DMS153 treated with DMSO at 0.1 percent for 48 hours (cell line): ENCODE measurements around the gene GPR6.

Experiments used
- DNase-seq: peaks from one replicate; lab custom pipeline; 2025; ENCODE audit not compliant: unreplicated experiment; lab: John Stamatoyannopoulos, UW

GPR6 gene

DNA sequence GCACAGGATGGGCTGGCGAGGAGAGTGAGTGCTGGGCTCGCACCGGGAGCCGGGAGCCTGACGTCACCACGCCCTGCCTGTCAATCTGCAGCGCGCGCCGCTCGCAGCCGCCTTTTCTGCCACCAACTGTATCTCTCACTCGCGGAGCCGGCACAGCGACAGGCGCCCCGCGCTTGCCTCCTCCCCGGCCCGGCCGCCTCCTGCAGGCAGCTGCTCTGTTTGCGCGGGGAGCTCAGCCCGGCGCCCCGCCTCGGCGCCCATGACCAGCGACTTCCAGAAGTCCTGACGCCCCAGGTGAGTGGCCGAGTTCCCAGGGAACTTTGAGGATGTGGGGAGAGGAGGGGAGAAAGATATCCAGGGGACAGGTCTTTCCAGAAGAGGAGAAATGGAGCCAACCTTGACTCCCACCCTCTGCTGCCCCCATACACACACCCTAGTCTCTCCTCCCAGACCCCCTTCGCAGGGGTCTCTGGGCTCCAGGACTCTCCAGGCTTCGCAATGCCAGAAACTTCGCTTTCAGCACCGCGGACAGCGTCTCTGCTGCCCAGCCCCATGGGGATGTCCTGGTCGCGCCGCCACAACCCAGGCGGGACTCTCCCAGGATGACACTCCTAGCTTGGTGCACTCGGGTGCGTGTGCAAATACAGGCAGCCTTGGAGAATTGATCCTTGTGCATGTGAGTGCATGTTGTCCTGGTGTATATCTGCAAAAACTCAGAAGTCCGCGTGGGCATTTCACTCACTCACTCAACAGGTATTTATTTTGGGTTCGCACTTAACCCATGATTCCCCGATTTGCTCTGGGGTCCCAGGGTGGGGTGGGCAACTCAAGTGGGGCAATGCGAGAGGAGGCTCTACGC lies at the start of gene GPR6:
Gene GPR6, plus strand, starts transcription at position 138 of the 859 bp plus-strand sequence. CDS start 802 bp downstream, outside the sequence.
- peak; percentile 70 for DNase-seq

- DNase-seq = no peak
Observed at GRCh38 chr6:109934293-109934692, 43.8 kb upstream of the GPR6 start.

- DNase-seq = no peak
Observed at GRCh38 chr6:109939654-109940053, 38.5 kb upstream of the GPR6 start.

GRCh38 chr6:109944448-109944847 lies 33.7 kb upstream of the GPR6 start:
- DNase-seq = no peak

DNA sequence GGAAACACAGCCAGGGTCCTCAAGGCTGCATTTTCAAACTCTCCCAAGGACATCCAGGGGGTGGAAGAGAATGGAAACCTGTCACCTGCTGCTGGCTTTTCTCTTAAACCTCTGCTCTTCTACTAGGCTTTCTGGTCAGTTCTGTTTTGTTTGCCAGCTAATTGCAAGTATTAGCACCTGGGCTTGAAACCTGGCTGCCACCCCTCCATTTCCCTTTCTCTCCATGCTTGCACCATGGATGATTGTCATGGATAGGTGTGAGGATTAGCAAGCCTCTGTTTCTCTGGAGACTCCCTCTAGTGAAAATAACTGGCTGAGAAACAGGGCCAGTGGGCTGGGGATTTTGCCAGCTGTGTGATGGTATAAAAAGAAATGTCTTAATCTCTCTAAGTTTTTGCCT lies 33.0 kb upstream of the GPR6 start:
- DNase-seq = no peak

DNA sequence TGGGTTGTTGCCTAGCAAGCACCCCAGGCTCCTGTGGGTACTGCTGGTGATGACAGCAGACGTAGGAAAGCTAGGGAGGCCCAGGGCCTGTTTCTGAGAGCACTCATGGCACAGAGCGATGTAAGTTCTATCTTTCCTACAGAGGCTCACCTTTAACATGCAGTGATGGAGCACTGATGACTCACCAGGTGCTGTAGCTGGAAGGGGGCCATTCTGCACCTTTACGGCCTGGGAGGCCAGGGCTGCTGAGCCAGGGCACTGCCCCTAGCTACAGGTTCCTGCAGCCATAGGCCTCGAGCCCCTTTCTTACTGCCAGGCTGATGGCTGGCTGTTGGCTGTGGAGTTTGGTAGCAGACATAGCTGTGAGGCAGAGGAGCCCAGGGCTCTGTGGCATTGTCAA lies 31.1 kb upstream of the GPR6 start:
- no peak for DNase-seq

GRCh38 chr6:109949281-109950065 lies 28.6 kb upstream of the GPR6 start:
- DNase-seq = no peak

- no peak for DNase-seq
Observed at GRCh38 chr6:109955491-109955890, 22.6 kb upstream of the GPR6 start.

GRCh38 chr6:109958626-109959025 lies 19.5 kb upstream of the GPR6 start:
- DNase-seq = no peak

- no peak for DNase-seq
Observed at GRCh38 chr6:109961611-109962041, 16.5 kb upstream of the GPR6 start.

DNA sequence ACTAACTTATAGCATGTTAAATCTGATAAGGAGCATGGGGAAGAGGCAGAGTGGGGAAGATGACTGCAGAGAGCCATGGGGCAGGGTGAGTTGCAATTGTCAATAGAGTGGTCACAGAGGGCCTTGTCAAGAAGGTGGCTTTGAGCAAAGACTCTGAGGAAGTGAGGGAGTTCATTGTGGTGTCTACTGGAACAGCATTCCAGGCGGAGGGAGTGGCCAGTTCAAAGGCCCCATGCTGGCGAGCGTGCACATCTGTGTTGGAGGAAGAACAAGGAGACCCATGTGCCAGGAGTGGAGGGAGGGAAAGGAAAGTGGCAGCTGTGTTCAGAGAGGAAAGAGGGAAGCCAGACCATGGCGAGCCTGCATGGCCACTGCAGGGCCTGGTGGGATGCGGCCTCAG lies 15.8 kb upstream of the GPR6 start:
- DNase-seq = no peak

GRCh38 chr6:109963598-109964170 lies 14.4 kb upstream of the GPR6 start:
- no peak for DNase-seq

DNA sequence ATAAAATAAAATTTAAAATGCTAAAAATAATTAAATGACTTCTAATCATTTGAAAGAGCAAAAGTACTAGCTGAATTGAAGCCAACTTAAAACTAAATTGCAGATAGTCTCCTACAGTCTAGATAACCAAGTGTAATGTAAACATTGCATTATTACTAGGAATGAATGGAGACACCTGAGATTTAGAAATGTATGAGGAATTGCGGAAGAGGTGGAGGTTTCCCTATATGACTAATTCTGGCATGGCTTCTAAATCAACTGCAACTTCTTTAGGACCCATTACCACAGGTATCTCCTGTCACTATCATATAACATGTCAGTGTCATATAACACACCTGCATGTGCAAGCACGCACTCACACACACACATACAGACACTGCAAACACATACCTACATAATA lies 13.2 kb upstream of the GPR6 start:
- DNase-seq = no peak

DNA sequence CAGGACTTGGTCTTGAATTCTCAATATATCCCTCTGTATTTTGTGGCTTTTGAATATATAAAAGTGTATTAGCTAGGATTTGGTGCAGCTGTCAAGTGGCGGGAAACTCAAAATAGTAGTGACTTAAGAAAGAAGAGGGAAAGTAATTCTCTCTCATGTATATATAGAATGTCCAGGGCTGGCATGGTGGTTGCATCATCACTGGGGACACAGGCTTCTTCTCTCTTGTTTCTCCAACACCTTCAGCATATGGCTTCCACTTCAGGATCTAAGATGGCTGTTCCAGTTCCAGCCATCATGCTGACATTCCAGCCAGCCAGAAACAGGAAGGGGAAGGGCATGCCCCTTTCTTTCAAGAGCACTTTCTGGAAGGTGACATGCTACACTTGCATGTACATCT lies 11.8 kb upstream of the GPR6 start:
- DNase-seq = no peak

- DNase-seq = no peak
Observed at GRCh38 chr6:109977791-109978173, 329 bp upstream of the GPR6 start.

DNA sequence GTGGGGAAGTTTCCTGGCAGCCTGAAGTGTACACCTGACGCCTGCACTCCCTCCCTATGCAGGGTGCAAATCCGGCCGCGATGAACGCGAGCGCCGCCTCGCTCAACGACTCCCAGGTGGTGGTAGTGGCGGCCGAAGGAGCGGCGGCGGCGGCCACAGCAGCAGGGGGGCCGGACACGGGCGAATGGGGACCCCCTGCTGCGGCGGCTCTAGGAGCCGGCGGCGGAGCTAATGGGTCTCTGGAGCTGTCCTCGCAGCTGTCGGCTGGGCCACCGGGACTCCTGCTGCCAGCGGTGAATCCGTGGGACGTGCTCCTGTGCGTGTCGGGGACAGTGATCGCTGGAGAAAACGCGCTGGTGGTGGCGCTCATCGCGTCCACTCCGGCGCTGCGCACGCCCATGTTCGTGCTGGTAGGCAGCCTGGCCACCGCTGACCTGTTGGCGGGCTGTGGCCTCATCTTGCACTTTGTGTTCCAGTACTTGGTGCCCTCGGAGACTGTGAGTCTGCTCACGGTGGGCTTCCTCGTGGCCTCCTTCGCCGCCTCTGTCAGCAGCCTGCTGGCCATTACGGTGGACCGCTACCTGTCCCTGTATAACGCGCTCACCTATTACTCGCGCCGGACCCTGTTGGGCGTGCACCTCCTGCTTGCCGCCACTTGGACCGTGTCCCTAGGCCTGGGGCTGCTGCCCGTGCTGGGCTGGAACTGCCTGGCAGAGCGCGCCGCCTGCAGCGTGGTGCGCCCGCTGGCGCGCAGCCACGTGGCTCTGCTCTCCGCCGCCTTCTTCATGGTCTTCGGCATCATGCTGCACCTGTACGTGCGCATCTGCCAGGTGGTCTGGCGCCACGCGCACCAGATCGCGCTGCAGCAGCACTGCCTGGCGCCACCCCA lies 1.2 kb downstream of the GPR6 start:
- no peak for DNase-seq

- DNase-seq = no peak
Observed at GRCh38 chr6:109984410-109984809, 6.3 kb downstream of the GPR6 start.

- DNase-seq = no peak
Observed at GRCh38 chr6:109987196-109987595, 9.1 kb downstream of the GPR6 start.

GRCh38 chr6:109991201-109992101 lies 13.3 kb downstream of the GPR6 start:
- DNase-seq = no peak
